ENCODE measurements around the gene BLMH.

- TF ChIP-seq NR2C2 (IDR thresholded peaks at IDR 0.05; ENCODE audit: borderline replicate concordance, control insufficient read depth, insufficient read length, low read depth), result no peak
- TF ChIP-seq BCL11A (IDR thresholded peaks at IDR 0.05; ENCODE audit: low read depth, low read length), result no peak
- no peak for TF ChIP-seq MXI1 (IDR thresholded peaks at IDR 0.05; ENCODE audit: low read depth, low read length)
- no peak for TF ChIP-seq BHLHE40 (IDR thresholded peaks at IDR 0.05; ENCODE audit: borderline replicate concordance in 1 of 2, low read depth in 2 of 2, low read length in 1 of 2)
- TF ChIP-seq, protein P1, sequence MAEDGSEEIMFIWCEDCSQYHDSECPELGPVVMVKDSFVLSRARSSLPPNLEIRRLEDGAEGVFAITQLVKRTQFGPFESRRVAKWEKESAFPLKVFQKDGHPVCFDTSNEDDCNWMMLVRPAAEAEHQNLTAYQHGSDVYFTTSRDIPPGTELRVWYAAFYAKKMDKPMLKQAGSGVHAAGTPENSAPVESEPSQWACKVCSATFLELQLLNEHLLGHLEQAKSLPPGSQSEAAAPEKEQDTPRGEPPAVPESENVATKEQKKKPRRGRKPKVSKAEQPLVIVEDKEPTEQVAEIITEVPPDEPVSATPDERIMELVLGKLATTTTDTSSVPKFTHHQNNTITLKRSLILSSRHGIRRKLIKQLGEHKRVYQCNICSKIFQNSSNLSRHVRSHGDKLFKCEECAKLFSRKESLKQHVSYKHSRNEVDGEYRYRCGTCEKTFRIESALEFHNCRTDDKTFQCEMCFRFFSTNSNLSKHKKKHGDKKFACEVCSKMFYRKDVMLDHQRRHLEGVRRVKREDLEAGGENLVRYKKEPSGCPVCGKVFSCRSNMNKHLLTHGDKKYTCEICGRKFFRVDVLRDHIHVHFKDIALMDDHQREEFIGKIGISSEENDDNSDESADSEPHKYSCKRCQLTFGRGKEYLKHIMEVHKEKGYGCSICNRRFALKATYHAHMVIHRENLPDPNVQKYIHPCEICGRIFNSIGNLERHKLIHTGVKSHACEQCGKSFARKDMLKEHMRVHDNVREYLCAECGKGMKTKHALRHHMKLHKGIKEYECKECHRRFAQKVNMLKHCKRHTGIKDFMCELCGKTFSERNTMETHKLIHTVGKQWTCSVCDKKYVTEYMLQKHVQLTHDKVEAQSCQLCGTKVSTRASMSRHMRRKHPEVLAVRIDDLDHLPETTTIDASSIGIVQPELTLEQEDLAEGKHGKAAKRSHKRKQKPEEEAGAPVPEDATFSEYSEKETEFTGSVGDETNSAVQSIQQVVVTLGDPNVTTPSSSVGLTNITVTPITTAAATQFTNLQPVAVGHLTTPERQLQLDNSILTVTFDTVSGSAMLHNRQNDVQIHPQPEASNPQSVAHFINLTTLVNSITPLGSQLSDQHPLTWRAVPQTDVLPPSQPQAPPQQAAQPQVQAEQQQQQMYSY (CRISPR knock-in tag; IDR thresholded peaks at IDR 0.05), result no peak
- no peak for TF ChIP-seq TCF7 (IDR thresholded peaks at IDR 0.05; ENCODE audit: borderline replicate concordance)
- TF ChIP-seq BCLAF1 (IDR thresholded peaks at IDR 0.05), result no peak
- no peak for TF ChIP-seq TAF1 (IDR thresholded peaks at IDR 0.05; ENCODE audit: borderline replicate concordance, low read depth, low read length)
- TF ChIP-seq ELK1 (IDR thresholded peaks at IDR 0.05; ENCODE audit: low read depth, low read length), result no peak
- TF ChIP-seq CTCF (IDR thresholded peaks at IDR 0.05 in 2 of 3, conservative IDR thresholded peaks at IDR 0.05 in 1 of 3; ENCODE audit: control insufficient read depth in 2 of 3, extremely low read depth in 1 of 3, insufficient read depth in 1 of 3, low read depth in 3 of 3, low read length in 3 of 3), result no peak
- no peak for TF ChIP-seq EZH2 (IDR thresholded peaks at IDR 0.05; ENCODE audit: borderline replicate concordance, control insufficient read depth, low read depth, low read length)
- no peak for TF ChIP-seq GABPA (IDR thresholded peaks at IDR 0.05; ENCODE audit: low read depth)
- TF ChIP-seq SREBF1 (IDR thresholded peaks at IDR 0.05; ENCODE audit: low read length), result no peak
These were observed 92.1 kb downstream of the BLMH start for GRCh38 chr17:30199600-30199999.

Data from GM12878 (cell line).